Measurements from ENCODE around the gene MRM2. TPM values are rescaled to one million over a fixed set of nuclear protein-coding genes. Genes with fewer than 3 reads are reported as not detected.

MRM2 gene
- total RNA-seq, 1 experiment from 2014 or later = 38.9 TPM

- CTCF ChIA-PET = interaction anchor here (0.7 kb wide), 1 partner anchor 63 kb away, joined by 6 read pairs; no protein-coding TSS in a partner anchor
- H3K27ac Mint-ChIP-seq = peak overlapping the region; percentile 51; the same call in 1 of the 2 replicates
- peaks cover 31% of the 10 kb centered on the region for H3K36me3 Mint-ChIP-seq
- POLR2A ChIA-PET = no interaction called here
- no peak overlapping the region for H3K4me3 Mint-ChIP-seq
- ATAC-seq = no peak
- no peaks in the 10 kb centered on the region for H3K4me1 Mint-ChIP-seq
- H3K27me3 Mint-ChIP-seq (ENCODE audit: low read depth) = no peaks in the 10 kb centered on the region
- TF ChIP-seq SMAD4 (CRISPR knock-in tag; IDR thresholded peaks at IDR 0.05) (no peak), NR2C2 (CRISPR knock-in tag; IDR thresholded peaks at IDR 0.05) (no peak)
- no peaks in the 10 kb centered on the region for H3K9me3 Mint-ChIP-seq
- DNase-seq (ENCODE audit: low spot score) = peak; percentile 5
These were observed 36.8 kb downstream of the MRM2 start for GRCh38 chr7:2205036-2205780.

- peaks cover 33% of the 10 kb centered on the region for H3K36me3 Mint-ChIP-seq
- H3K27ac Mint-ChIP-seq = peak overlapping the region; percentile 29; the same call in 1 of the 2 replicates
- ChIA-PET POLR2A (no interaction called here), CTCF (interaction anchor here (0.8 kb wide), 1 partner anchor 9 kb away, joined by 4 read pairs; no protein-coding TSS in a partner anchor)
- no peak for DNase-seq (ENCODE audit: low spot score)
- no peak overlapping the region for H3K4me3 Mint-ChIP-seq
- no peaks in the 10 kb centered on the region for H3K4me1 Mint-ChIP-seq
- no peak for TF ChIP-seq CREB1 (CRISPR knock-in tag; IDR thresholded peaks at IDR 0.05)
- TF ChIP-seq ZNF281 (CRISPR knock-in tag; IDR thresholded peaks at IDR 0.05) = no peak
- TF ChIP-seq ETV6 (CRISPR knock-in tag; IDR thresholded peaks at IDR 0.05) = no peak
- TF ChIP-seq ZNF512 (CRISPR knock-in tag; IDR thresholded peaks at IDR 0.05; ENCODE audit: borderline replicate concordance) = no peak
- no peak for TF ChIP-seq HMGA2 (CRISPR knock-in tag; IDR thresholded peaks at IDR 0.05)
- no peak for TF ChIP-seq ZNF671 (CRISPR knock-in tag; IDR thresholded peaks at IDR 0.05)
- TF ChIP-seq MAX (CRISPR knock-in tag; IDR thresholded peaks at IDR 0.05) = no peak
- no peak for TF ChIP-seq TEAD1 (CRISPR knock-in tag; IDR thresholded peaks at IDR 0.05)
- no peak for TF ChIP-seq ATF6 (CRISPR knock-in tag; IDR thresholded peaks at IDR 0.05)
- TF ChIP-seq NR2C2 (CRISPR knock-in tag; IDR thresholded peaks at IDR 0.05) = no peak
- TF ChIP-seq NR1H2 (CRISPR knock-in tag; IDR thresholded peaks at IDR 0.05) = no peak
- TF ChIP-seq ARID4B (CRISPR knock-in tag; IDR thresholded peaks at IDR 0.05; ENCODE audit: borderline replicate concordance) = no peak
- no peak for TF ChIP-seq TEAD4 (CRISPR knock-in tag; IDR thresholded peaks at IDR 0.05)
- no peak for TF ChIP-seq ATF3 (CRISPR knock-in tag; conservative IDR thresholded peaks at IDR 0.05)
- ATAC-seq = no peak
- H3K9me3 Mint-ChIP-seq = no peaks in the 10 kb centered on the region
- H3K27me3 Mint-ChIP-seq (ENCODE audit: low read depth) = no peaks in the 10 kb centered on the region
These were observed 37.6 kb downstream of the MRM2 start for GRCh38 chr7:2204446-2204845.

Data from WTC11 (cell line).